ENCODE measurements around the gene MAN2C1. TPM values are rescaled to one million over a fixed set of nuclear protein-coding genes. Genes with fewer than 3 reads are reported as not detected.

MAN2C1 gene
- total RNA-seq, 1 donor from 2014 or later = 198 TPM

DNA sequence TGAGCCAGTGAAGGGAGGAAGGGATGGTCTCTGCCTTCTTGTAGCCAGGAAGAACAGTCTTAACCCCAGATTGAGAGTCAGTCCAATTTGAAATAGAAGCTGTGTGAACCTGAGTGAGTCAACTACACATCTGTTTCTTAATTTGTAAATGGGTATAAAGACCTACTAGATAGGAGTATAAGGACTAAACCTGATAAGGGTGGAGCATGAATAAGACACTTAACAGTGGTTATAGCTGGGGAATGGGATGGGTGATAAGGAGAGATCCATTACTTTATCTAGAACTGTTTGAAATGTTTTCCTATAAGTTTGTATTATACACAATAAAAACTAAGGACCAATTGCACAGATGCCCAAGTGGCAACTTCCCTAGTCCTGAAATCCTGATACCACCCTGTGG is 1.4 kb downstream of the MAN2C1 start:
- intact Hi-C loops (cut with DNase I) = loop anchor here (5.0 kb wide), 1 partner anchor 270 kb away; no protein-coding TSS in a partner anchor
- TF ChIP-seq POLR2AphosphoS5 (IDR thresholded peaks at IDR 0.05; ENCODE audit: insufficient read depth in 1 of 2, low read depth in 1 of 2) = no peak
- TF ChIP-seq, protein P1, sequence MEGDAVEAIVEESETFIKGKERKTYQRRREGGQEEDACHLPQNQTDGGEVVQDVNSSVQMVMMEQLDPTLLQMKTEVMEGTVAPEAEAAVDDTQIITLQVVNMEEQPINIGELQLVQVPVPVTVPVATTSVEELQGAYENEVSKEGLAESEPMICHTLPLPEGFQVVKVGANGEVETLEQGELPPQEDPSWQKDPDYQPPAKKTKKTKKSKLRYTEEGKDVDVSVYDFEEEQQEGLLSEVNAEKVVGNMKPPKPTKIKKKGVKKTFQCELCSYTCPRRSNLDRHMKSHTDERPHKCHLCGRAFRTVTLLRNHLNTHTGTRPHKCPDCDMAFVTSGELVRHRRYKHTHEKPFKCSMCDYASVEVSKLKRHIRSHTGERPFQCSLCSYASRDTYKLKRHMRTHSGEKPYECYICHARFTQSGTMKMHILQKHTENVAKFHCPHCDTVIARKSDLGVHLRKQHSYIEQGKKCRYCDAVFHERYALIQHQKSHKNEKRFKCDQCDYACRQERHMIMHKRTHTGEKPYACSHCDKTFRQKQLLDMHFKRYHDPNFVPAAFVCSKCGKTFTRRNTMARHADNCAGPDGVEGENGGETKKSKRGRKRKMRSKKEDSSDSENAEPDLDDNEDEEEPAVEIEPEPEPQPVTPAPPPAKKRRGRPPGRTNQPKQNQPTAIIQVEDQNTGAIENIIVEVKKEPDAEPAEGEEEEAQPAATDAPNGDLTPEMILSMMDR (IDR thresholded peaks at IDR 0.05) = no peak
- no peak for TF ChIP-seq POLR2A (IDR thresholded peaks at IDR 0.05)
- Histone ChIP-seq H3K27ac (peak overlapping the region; percentile 91), H3K4me1 (peaks cover 20% of the 10 kb centered on the region), H3K27me3 (no peaks in the 10 kb centered on the region), H3K4me3 (peak overlapping the region in 1 of 2 donors; percentile 68), H3K9me3 (no peaks in the 10 kb centered on the region), H3K36me3 (peaks cover 0 to 48% of the 10 kb centered on the region in 2 donors)
- no peak for DNase-seq (ENCODE audit: extremely low spot score in 2 of 2)

DNA sequence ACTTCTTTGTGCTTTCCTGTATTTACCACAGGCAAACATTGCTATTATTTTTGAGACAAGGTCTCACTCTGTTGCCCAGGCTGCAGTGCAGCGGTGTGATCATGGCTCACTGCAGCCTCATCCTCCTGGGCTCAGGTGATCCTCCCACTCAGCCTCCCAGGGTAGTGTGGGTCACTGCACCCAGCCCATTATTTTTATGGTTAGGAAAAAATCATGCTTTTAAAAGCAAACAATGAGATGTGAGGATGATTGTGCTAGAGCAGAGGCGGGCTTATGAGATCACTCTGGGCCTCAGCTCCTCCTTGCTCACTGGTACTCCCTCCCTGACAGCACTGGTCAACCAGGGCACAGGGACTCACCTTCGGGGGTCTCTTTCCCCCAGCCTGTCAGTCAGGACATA is 2.2 kb downstream of the MAN2C1 start:
- Histone ChIP-seq H3K27me3 (no peaks in the 10 kb centered on the region), H3K4me3 (no peak overlapping the region), H3K27ac (no peak overlapping the region), H3K36me3 (peaks cover 0 to 40% of the 10 kb centered on the region in 2 donors), H3K9me3 (no peaks in the 10 kb centered on the region), H3K4me1 (peaks cover 20% of the 10 kb centered on the region)
- no peak for TF ChIP-seq POLR2AphosphoS5 (IDR thresholded peaks at IDR 0.05; ENCODE audit: insufficient read depth in 1 of 2, low read depth in 1 of 2)
- TF ChIP-seq, protein P1 (IDR thresholded peaks at IDR 0.05) = no peak
- TF ChIP-seq POLR2A (IDR thresholded peaks at IDR 0.05) = no peak
- intact Hi-C loops (cut with DNase I) = loop anchor here (5.0 kb wide), 1 partner anchor 271 kb away; no protein-coding TSS in a partner anchor
- no peak for DNase-seq (ENCODE audit: extremely low spot score in 2 of 2)

DNA sequence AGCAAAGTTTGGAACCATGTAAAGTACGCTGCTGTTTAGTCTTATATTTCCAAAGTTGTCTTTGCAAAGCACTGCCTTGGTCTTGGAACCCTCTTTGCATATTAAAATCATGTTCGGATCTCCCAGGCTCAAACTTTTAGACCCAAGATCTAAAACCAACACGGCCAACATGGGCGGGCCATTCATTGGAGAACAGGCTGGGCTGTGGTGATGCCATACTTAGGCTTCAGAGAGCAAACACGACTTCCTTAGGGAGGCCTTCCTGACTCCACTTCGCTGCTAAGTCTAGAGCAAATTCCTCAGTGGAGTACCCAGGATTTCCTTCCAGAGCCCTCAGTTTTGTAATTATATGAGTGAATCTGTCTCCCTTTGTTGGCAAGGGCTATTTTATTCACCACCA is 3.5 kb downstream of the MAN2C1 start:
- TF ChIP-seq POLR2A (IDR thresholded peaks at IDR 0.05) (no peak), POLR2AphosphoS5 (IDR thresholded peaks at IDR 0.05; ENCODE audit: insufficient read depth in 1 of 2, low read depth in 1 of 2) (no peak)
- Histone ChIP-seq H3K27ac (no peak overlapping the region), H3K9me3 (no peaks in the 10 kb centered on the region), H3K4me3 (no peak overlapping the region), H3K4me1 (peaks cover 18% of the 10 kb centered on the region), H3K27me3 (no peaks in the 10 kb centered on the region), H3K36me3 (peaks cover 0 to 31% of the 10 kb centered on the region in 2 donors)
- intact Hi-C loops (cut with DNase I) = loop anchor here (5.0 kb wide), 1 partner anchor 272 kb away; no protein-coding TSS in a partner anchor
- DNase-seq (ENCODE audit: extremely low spot score in 2 of 2) = no peak

DNA sequence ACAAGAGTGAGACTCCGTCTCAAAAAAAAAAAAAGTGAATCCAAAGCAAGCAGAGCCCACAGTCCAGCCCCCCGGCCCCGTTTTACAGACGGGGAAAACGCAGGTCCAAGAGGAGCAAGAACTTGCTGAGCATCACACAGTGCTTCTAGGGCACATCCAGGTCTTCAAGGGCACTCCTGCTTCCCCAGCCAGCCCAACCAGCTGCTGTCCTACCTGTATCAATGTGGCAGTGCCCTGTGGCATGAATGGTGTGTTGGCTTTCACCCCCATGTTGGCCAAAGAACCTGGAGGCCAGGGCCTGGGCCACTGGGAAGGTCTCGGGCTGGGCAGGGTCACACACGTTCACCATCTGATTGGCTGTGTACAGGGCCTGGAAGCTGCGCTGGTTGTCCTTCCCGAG is 4.6 kb downstream of the MAN2C1 start:
- H3K4me3 ChIP-seq = no peak overlapping the region
- H3K36me3 ChIP-seq = peaks cover 0 to 35% of the 10 kb centered on the region in 2 donors
- H3K4me1 ChIP-seq = peaks cover 7% of the 10 kb centered on the region
- H3K27ac ChIP-seq = no peak overlapping the region
- TF ChIP-seq POLR2AphosphoS5 (IDR thresholded peaks at IDR 0.05; ENCODE audit: insufficient read depth in 1 of 2, low read depth in 1 of 2) (no peak), POLR2A (IDR thresholded peaks at IDR 0.05) (no peak)
- TF ChIP-seq, protein P1 (IDR thresholded peaks at IDR 0.05) = no peak
- no peak for DNase-seq (ENCODE audit: extremely low spot score in 2 of 2)
- H3K27me3 ChIP-seq = no peaks in the 10 kb centered on the region
- H3K9me3 ChIP-seq = no peaks in the 10 kb centered on the region
- intact Hi-C loops (cut with DNase I) = no loop called here

DNA sequence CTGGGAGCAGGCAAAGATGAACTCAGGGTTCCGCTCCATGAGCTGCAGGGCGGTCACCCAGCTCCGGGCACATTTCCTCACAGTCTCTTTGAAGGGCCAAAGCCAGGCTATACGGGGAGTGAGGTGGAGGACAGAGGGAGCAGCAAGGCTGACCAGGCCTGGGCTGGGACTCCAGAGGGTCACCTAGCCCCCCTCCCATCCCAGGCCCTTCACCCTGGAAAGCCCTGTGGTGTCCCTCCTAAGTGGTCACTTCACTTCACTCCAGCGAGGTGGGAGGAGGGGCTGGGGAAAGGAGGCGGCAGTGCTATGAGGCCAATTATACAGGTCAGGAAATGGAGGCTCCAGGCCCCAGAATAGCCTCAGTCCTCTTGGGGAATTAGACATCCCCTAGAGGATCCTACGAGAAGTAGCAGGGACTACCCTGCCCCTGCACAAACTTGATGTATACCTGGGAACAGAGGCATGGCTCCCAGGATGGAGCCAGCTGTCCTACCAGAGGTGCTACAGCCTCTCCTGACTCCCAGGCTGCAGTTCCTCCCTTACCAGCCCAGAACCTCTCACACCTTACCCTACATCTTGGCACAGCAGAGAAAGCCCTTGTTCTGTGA is 5.7 kb downstream of the MAN2C1 start:
- Histone ChIP-seq H3K36me3 (peaks cover 0 to 45% of the 10 kb centered on the region in 2 donors), H3K27me3 (no peaks in the 10 kb centered on the region), H3K4me3 (no peak overlapping the region), H3K4me1 (peaks cover 6% of the 10 kb centered on the region), H3K27ac (no peak overlapping the region), H3K9me3 (no peaks in the 10 kb centered on the region)
- intact Hi-C loops (cut with DNase I) = no loop called here
- DNase-seq (ENCODE audit: extremely low spot score in 2 of 2) = no peak
- TF ChIP-seq POLR2A (IDR thresholded peaks at IDR 0.05) (no peak), POLR2AphosphoS5 (IDR thresholded peaks at IDR 0.05; ENCODE audit: insufficient read depth in 1 of 2, low read depth in 1 of 2) (no peak)
- TF ChIP-seq, protein P1 (IDR thresholded peaks at IDR 0.05) = no peak
